Skeletal muscle satellite cell (primary cell): Measurements from ENCODE around the gene ENOX1.

ENCODE experiments used
- H3K27me3 ChIP-seq: 2 replicates; pipeline ENCODE4 v1.7.0; 2013; ENCODE audit warnings: low read length; ENCODE audit not compliant: control insufficient read depth, insufficient read depth
- H3K36me3 ChIP-seq: 2 replicates; pipeline ENCODE4 v1.7.0; 2013; ENCODE audit warnings: mild to moderate bottlenecking, control low read depth, low read length; ENCODE audit not compliant: insufficient read depth
- H3K4me1 ChIP-seq: 2 replicates; pipeline ENCODE4 v1.7.0; 2013; ENCODE audit warnings: low read length; ENCODE audit not compliant: control insufficient read depth, insufficient read depth
- H3K4me2 ChIP-seq: 2 replicates; pipeline ENCODE4 v1.7.0; 2013; ENCODE audit warnings: mild to moderate bottlenecking, low read length
- H3K4me3 ChIP-seq: 2 replicates; pipeline ENCODE4 v1.7.0; 2013; ENCODE audit warnings: low read length
- H3K9ac ChIP-seq: 2 replicates; pipeline ENCODE4 v1.7.0; 2013; ENCODE audit warnings: mild to moderate bottlenecking, low read depth, low read length, moderate library complexity
- H3K9me3 ChIP-seq: replicated peaks from 2 replicates; pipeline ENCODE4 v1.7.0; 2013; ENCODE audit warnings: mild to moderate bottlenecking, control low read depth, low read length

Gene ENOX1

GRCh38 chr13:43232144-43232872, 554.5 kb downstream of the ENOX1 start:
- H3K27me3 ChIP-seq, result no peaks in the 10 kb centered on the region
- H3K4me1 ChIP-seq, result peaks cover 7% of the 10 kb centered on the region
- H3K9ac ChIP-seq, result no peak overlapping the region
- no peak overlapping the region for H3K4me3 ChIP-seq
- no peaks in the 10 kb centered on the region for H3K36me3 ChIP-seq
- no peak overlapping the region for H3K4me2 ChIP-seq
- H3K9me3 ChIP-seq, result no peaks in the 10 kb centered on the region

DNA sequence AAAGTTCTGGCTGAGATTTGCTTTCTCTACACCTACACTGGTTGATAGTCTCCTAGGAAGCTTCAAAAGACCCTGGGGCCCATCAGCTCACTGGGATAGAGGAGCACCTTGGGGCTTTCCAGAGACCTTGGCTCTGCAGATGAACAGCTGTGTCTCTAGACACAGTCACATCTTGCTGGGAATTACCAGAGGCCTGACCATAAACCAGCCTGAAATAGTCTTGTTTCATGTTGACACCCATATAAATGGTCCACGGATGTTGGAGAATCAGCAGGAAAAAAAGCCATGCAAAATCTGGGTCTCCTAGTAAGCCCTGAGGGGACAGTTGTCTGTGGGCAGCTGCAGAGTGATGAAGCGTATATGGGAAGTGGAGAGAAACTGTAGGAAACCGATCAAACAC, 555.8 kb downstream of the ENOX1 start:
- H3K4me3 ChIP-seq, result no peak overlapping the region
- H3K9me3 ChIP-seq, result no peaks in the 10 kb centered on the region
- H3K9ac ChIP-seq, result no peak overlapping the region
- H3K36me3 ChIP-seq, result no peaks in the 10 kb centered on the region
- no peak overlapping the region for H3K4me2 ChIP-seq
- no peaks in the 10 kb centered on the region for H3K27me3 ChIP-seq
- peaks cover 7% of the 10 kb centered on the region for H3K4me1 ChIP-seq

DNA sequence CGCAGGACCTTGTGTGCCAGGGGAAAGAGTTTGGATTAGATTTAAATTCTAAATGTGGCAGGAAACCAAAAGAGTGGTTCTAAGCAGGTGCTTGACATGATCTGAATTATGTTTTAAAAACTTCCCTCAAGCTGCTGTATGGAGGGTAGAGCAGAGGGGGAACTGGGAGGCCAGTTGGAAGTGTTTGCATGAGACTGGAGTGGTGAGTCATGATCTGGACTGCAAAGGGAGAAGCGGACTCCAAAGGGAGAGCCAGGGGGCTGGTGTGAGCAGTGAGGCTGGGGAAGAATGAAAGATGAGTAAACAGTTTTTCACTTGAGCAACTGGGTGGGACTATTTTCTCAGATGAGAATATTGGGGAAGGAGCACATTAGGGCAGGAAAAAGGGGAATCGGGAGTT, 557.3 kb downstream of the ENOX1 start:
- Histone ChIP-seq H3K4me1 (peaks cover 7% of the 10 kb centered on the region), H3K9ac (no peak overlapping the region), H3K36me3 (no peaks in the 10 kb centered on the region), H3K9me3 (no peaks in the 10 kb centered on the region), H3K4me3 (no peak overlapping the region), H3K4me2 (no peak overlapping the region), H3K27me3 (no peaks in the 10 kb centered on the region)

GRCh38 chr13:43227721-43228120, 559.1 kb downstream of the ENOX1 start:
- H3K4me3 ChIP-seq, result no peak overlapping the region
- peaks cover 7% of the 10 kb centered on the region for H3K4me1 ChIP-seq
- H3K36me3 ChIP-seq, result no peaks in the 10 kb centered on the region
- H3K9ac ChIP-seq, result no peak overlapping the region
- H3K9me3 ChIP-seq, result no peaks in the 10 kb centered on the region
- H3K27me3 ChIP-seq, result no peaks in the 10 kb centered on the region
- H3K4me2 ChIP-seq, result no peak overlapping the region

DNA sequence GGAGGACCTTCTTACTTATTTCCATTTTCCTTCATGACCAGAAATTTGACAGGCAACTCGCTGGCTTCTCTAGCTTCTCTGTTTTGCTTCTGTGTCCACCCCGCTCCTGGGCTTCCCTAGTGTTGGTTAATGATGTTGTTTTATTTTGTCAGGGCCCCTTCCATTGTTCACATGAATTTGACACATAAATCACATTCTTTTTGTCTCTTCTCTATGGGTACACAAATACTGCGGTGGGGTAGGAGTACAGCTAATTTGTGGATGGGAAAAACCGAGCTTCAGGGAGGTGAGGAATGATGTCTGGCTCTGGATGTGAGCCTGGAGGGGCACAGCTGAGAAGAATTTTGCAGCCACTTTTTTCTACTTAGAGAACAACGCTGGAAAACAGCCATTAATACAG, 563.6 kb downstream of the ENOX1 start:
- Histone ChIP-seq H3K27me3 (no peaks in the 10 kb centered on the region), H3K9ac (no peak overlapping the region), H3K9me3 (no peaks in the 10 kb centered on the region), H3K4me2 (no peak overlapping the region), H3K36me3 (no peaks in the 10 kb centered on the region), H3K4me3 (no peak overlapping the region), H3K4me1 (no peaks in the 10 kb centered on the region)

GRCh38 chr13:43222086-43222485, 564.7 kb downstream of the ENOX1 start:
- Histone ChIP-seq H3K27me3 (no peaks in the 10 kb centered on the region), H3K4me3 (no peak overlapping the region), H3K9me3 (no peaks in the 10 kb centered on the region), H3K4me1 (no peaks in the 10 kb centered on the region), H3K4me2 (no peak overlapping the region), H3K9ac (no peak overlapping the region), H3K36me3 (no peaks in the 10 kb centered on the region)

DNA sequence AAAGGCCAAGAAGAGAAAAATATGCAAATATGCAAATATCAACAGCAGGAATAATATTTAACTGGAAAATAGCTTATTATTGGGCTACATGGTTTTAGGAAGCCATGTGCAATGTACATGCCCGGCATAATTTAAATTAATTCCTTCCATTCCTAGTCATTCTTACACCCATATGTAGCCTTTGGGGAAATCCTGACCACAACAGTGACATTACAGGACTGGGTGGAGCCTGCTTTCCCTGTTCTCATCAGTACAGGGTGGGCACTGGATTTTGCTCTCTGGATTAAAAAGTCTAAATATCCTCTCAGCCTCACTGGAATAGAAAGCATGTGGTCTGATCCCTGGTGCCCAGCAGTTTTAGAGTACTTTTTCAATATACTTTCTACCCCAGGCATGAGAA, 565.2 kb downstream of the ENOX1 start:
- Histone ChIP-seq H3K9ac (no peak overlapping the region), H3K27me3 (no peaks in the 10 kb centered on the region), H3K4me1 (no peaks in the 10 kb centered on the region), H3K36me3 (no peaks in the 10 kb centered on the region), H3K4me2 (no peak overlapping the region), H3K4me3 (no peak overlapping the region), H3K9me3 (no peaks in the 10 kb centered on the region)

- Histone ChIP-seq H3K4me3 (no peak overlapping the region), H3K4me2 (no peak overlapping the region), H3K4me1 (no peaks in the 10 kb centered on the region), H3K9ac (no peak overlapping the region), H3K27me3 (no peaks in the 10 kb centered on the region), H3K36me3 (no peaks in the 10 kb centered on the region), H3K9me3 (no peaks in the 10 kb centered on the region)
These were observed 565.7 kb downstream of the ENOX1 start for GRCh38 chr13:43220873-43221595.

DNA sequence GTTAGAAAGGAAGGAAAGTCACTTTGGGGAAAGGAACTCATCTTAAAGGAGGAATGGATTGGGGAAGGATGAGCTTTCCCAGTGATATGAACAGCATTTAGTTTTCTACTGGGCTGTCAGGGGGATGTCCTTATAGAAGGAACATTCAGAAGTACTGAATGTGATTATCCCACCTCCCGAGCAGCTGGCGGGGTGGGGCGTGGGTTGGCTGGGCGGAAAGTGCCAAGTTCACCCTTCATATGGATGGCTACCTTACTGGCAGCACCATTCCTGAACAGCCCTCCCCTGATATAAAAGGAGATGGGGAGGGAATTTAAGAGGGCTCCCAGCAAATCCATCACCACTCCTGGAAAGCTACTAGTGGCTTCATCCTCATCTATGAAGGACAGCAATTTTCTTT, 572.6 kb downstream of the ENOX1 start:
- Histone ChIP-seq H3K9me3 (no peaks in the 10 kb centered on the region), H3K27me3 (no peaks in the 10 kb centered on the region), H3K9ac (no peak overlapping the region), H3K36me3 (no peaks in the 10 kb centered on the region), H3K4me3 (no peak overlapping the region), H3K4me1 (no peaks in the 10 kb centered on the region), H3K4me2 (no peak overlapping the region)

DNA sequence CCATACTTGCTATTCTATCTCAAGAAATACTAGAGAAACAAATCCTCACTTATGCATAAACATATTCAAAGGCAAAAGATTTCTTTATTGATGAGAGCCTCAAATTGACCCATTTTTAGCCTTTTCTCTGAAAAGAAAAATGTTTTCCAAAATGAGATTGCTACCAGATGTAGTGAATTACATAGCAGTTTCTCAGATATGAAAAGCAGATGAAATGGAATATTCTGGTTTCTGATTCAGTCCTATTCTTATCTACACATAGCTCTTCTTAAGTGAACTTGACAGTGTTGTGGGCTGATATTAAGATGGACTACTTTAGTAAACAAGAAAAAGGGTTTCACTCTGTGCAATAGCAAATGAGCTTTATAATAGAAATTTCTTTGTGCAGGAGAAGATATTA, 579.9 kb downstream of the ENOX1 start:
- no peaks in the 10 kb centered on the region for H3K9me3 ChIP-seq
- H3K4me3 ChIP-seq, result no peak overlapping the region
- H3K27me3 ChIP-seq, result no peaks in the 10 kb centered on the region
- H3K9ac ChIP-seq, result no peak overlapping the region
- no peak overlapping the region for H3K4me2 ChIP-seq
- no peaks in the 10 kb centered on the region for H3K4me1 ChIP-seq
- H3K36me3 ChIP-seq, result no peaks in the 10 kb centered on the region

DNA sequence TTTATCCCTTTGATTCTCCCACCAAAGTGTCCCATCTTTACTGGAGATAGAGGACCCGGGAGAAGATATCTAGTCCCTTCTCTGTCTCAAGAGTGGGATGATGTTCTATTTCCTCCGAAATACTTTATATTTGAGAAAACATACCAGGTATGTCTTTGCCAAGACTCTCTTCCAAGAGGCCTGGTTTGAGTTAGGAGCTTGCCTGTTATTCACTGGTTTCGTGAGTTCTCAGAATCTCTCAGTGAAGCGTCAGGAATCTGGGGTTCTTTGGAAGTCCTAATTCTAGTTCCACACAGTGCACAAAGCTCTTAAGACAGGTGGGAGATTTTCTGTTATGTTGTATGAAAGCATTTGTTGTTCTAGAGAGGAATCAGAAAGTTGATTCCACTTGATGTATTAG, 581.4 kb downstream of the ENOX1 start:
- H3K4me1 ChIP-seq, result no peaks in the 10 kb centered on the region
- H3K9ac ChIP-seq, result no peak overlapping the region
- no peaks in the 10 kb centered on the region for H3K27me3 ChIP-seq
- H3K9me3 ChIP-seq, result no peaks in the 10 kb centered on the region
- H3K4me2 ChIP-seq, result no peak overlapping the region
- no peak overlapping the region for H3K4me3 ChIP-seq
- no peaks in the 10 kb centered on the region for H3K36me3 ChIP-seq

DNA sequence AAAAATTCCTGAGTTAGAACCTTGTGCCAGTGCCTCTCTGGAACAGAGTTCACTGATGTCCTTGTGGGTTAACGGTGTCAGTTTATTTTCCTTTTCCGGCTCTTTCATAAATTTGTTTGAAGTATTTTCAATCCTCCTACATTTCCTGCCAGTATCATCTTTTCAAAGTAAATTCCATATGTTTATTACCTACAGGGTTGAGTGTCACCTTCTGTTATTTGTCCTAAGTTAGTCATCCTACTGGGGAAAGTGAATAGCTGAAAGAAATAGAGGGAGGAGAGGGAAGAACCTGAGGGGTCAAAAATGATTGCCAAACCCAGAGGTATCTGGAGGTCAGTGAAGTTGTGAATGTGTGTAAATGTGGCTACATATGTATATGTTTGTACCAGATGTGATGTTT, 582.2 kb downstream of the ENOX1 start:
- Histone ChIP-seq H3K36me3 (no peaks in the 10 kb centered on the region), H3K27me3 (no peaks in the 10 kb centered on the region), H3K4me1 (no peaks in the 10 kb centered on the region), H3K4me3 (no peak overlapping the region), H3K9me3 (no peaks in the 10 kb centered on the region), H3K9ac (no peak overlapping the region), H3K4me2 (no peak overlapping the region)
